GM23338 (cell line): ENCODE data around the gene DST. TPM values are rescaled to one million over a fixed set of nuclear protein-coding genes. Genes with fewer than 3 reads are reported as not detected.

Experiments
- ATAC-seq: fragments of 200-7000 bp; cut with Tn5 transposase; 3 replicates; pipeline ENCODE4 v1.9.1; 2020
- DNase-seq: peaks from one replicate; pipeline ENCODE4 v3.0.0-alpha.2; 2015; ENCODE audit warnings: low spot score
- H2AFZ ChIP-seq: fragments of 200-600 bp; sonication (generic); 2 replicates; pipeline ENCODE4 v1.8.0; 2016; ENCODE audit warnings: antibody characterized with exemption, mild to moderate bottlenecking, moderate library complexity
- H3F3A ChIP-seq: fragments of 200-600 bp; sonication (generic); replicated peaks from 2 replicates; pipeline ENCODE4 v1.8.0; 2017; ENCODE audit warnings: antibody characterized with exemption, mixed run types, low read depth
- H3K27ac ChIP-seq: fragments of 200-600 bp; sonication (generic); 2 replicates; pipeline ENCODE4 v1.6.1; 2016; ENCODE audit warnings: low read depth
- H3K27me3 ChIP-seq: fragments of 200-600 bp; sonication (generic); 2 replicates; pipeline ENCODE4 v1.8.0; 2016; ENCODE audit warnings: mild to moderate bottlenecking, mixed run types, moderate library complexity; ENCODE audit not compliant: insufficient read depth
- H3K36me3 ChIP-seq: fragments of 200-600 bp; sonication (generic); 2 replicates; pipeline ENCODE4 v1.8.0; 2016; ENCODE audit warnings: mild to moderate bottlenecking; ENCODE audit not compliant: insufficient read depth
- H3K4me1 ChIP-seq: fragments of 200-600 bp; sonication (generic); 2 replicates; pipeline ENCODE4 v1.8.0; 2016; ENCODE audit warnings: mild to moderate bottlenecking, moderate library complexity; ENCODE audit not compliant: insufficient read depth
- H3K4me2 ChIP-seq: fragments of 200-600 bp; sonication (generic); 2 replicates; pipeline ENCODE4 v1.7.1; 2017; ENCODE audit warnings: mixed run types
- H3K4me3 ChIP-seq: fragments of 200-600 bp; sonication (generic); 2 replicates; pipeline ENCODE4 v1.6.1; 2016; ENCODE audit warnings: mixed run types
- H3K79me2 ChIP-seq: fragments of 200-600 bp; sonication (generic); replicated peaks from 2 replicates; pipeline ENCODE4 v1.8.0; 2017; ENCODE audit warnings: mild to moderate bottlenecking; ENCODE audit not compliant: insufficient read depth
- H3K9me2 ChIP-seq: fragments of 200-600 bp; sonication (generic); 2 replicates; pipeline ENCODE4 v1.8.0; 2017; ENCODE audit not compliant: insufficient read depth
- H4K20me1 ChIP-seq: fragments of 200-600 bp; sonication (generic); replicated peaks from 2 replicates; pipeline ENCODE4 v1.8.0; 2017; ENCODE audit warnings: mild to moderate bottlenecking; ENCODE audit not compliant: insufficient read depth
- H3K27ac Mint-ChIP-seq: 2 replicates; pipeline ENCODE4 v1.8.0; 2020; ENCODE audit warnings: inconsistent platforms, mild to moderate bottlenecking, moderate library complexity, mixed read lengths
- H3K27me3 Mint-ChIP-seq: 3 replicates; pipeline ENCODE4 v1.8.0; 2022; ENCODE audit warnings: low read depth, mild to moderate bottlenecking, moderate library complexity, mixed read lengths, inconsistent platforms; ENCODE audit not compliant: insufficient read depth, poor library complexity
- H3K36me3 Mint-ChIP-seq: 3 replicates; pipeline ENCODE4 v1.8.0; 2021; ENCODE audit warnings: low read depth, mild to moderate bottlenecking, inconsistent platforms, moderate library complexity, mixed read lengths
- H3K4me1 Mint-ChIP-seq: 3 replicates; pipeline ENCODE4 v1.8.0; 2020; ENCODE audit warnings: mild to moderate bottlenecking, inconsistent platforms, mixed read lengths
- H3K4me3 Mint-ChIP-seq: 3 replicates; pipeline ENCODE4 v1.8.0; 2021; ENCODE audit warnings: moderate library complexity, mild to moderate bottlenecking, inconsistent platforms, mixed read lengths
- H3K9me3 Mint-ChIP-seq: 3 replicates; pipeline ENCODE4 v1.8.0; 2020; ENCODE audit warnings: moderate library complexity, mild to moderate bottlenecking, inconsistent platforms, mixed read lengths
- CREB1 ChIP-seq: fragments of 250-450 bp; sonication (Bioruptor Pico); IDR thresholded peaks from 2 replicates; pipeline ENCODE4 v1.5.0; 2020; ENCODE audit warnings: low read depth, mild to moderate bottlenecking, moderate library complexity
- EZH2 ChIP-seq: fragments of 200-600 bp; sonication (generic); IDR thresholded peaks from one replicate; pipeline ENCODE4 v1.8.0; 2017; ENCODE audit warnings: antibody characterized with exemption, mild to moderate bottlenecking, low read depth; ENCODE audit not compliant: unreplicated experiment
- EZH2phosphoT487 ChIP-seq: fragments of 200-600 bp; sonication (generic); IDR thresholded peaks from one replicate; pipeline ENCODE4 v1.8.1; 2018; ENCODE audit warnings: antibody characterized with exemption; ENCODE audit not compliant: unreplicated experiment
- JUNB ChIP-seq: IDR thresholded peaks from one replicate; pipeline ENCODE4 v1.6.1; 2016; ENCODE audit warnings: antibody characterized with exemption; ENCODE audit not compliant: unreplicated experiment
- NANOG ChIP-seq: IDR thresholded peaks from 2 replicates; pipeline ENCODE4 v1.6.1; 2016; ENCODE audit warnings: antibody characterized with exemption, borderline replicate concordance
- POLR2AphosphoS5 ChIP-seq: IDR thresholded peaks from 2 replicates; pipeline ENCODE4 v1.6.1; 2016; ENCODE audit warnings: antibody characterized with exemption, low read depth
- STAT1 ChIP-seq: IDR thresholded peaks from one replicate; pipeline ENCODE4 v1.6.1; 2016; ENCODE audit warnings: antibody characterized with exemption; ENCODE audit not compliant: unreplicated experiment
- ZNF114 ChIP-seq: fragments of 250-450 bp; sonication (Bioruptor Pico); IDR thresholded peaks from 2 replicates; pipeline ENCODE4 v1.5.0; 2020; ENCODE audit warnings: mild to moderate bottlenecking, moderate library complexity
- ZNF331 ChIP-seq: fragments of 250-450 bp; sonication (Bioruptor Pico); IDR thresholded peaks from 2 replicates; pipeline ENCODE4 v1.5.0; 2020; ENCODE audit warnings: low read depth, mild to moderate bottlenecking, moderate library complexity
- polyA plus RNA-seq: library from polyadenylated mRNA; unstranded; fragments of >200 nt; fragmentation: Nextera tagmentation; extraction: Ambion mirVana; gene quantifications from 2 replicates; pipeline ENCODE4 v1.2.1, GENCODE V29; 2016
- total RNA-seq: library from RNA; depleted of rRNA; stranded (reverse); fragments of >200 nt; shearing (Covaris generic); gene quantifications from 2 replicates; pipeline ENCODE4 v1.2.3, GENCODE V29; 2014
- TF ChIP-seq, protein P1 (sequence below): IDR thresholded peaks from one replicate; pipeline ENCODE4 v1.6.1; 2018; ENCODE audit warnings: antibody characterized with exemption; ENCODE audit not compliant: unreplicated experiment
- TF ChIP-seq, protein P2 (sequence below), 2 experiments: fragments of 200-600 bp in 1 of 2; sonication (generic) in 1 of 2; conservative IDR thresholded peaks; 2 replicates each; pipeline versions ENCODE4 v1.5.1 to v1.6.1; 2016 to 2017; ENCODE audit warnings: antibody characterized with exemption in 2 of 2, low read depth in 2 of 2, mild to moderate bottlenecking in 2 of 2, moderate library complexity in 1 of 2
- TF ChIP-seq, protein P3 (sequence below): fragments of 250-450 bp; sonication (Bioruptor Pico); IDR thresholded peaks from 2 replicates; pipeline ENCODE4 v1.5.0; 2020; ENCODE audit warnings: mild to moderate bottlenecking, moderate library complexity
- TF ChIP-seq, protein P4 (sequence below): IDR thresholded peaks from 2 replicates; pipeline ENCODE4 v1.6.1; 2016; ENCODE audit warnings: antibody characterized with exemption

Gene DST
- total and polyA plus RNA-seq, 2 experiments from 2014 or later = 88.7 to 188 TPM

DNA sequence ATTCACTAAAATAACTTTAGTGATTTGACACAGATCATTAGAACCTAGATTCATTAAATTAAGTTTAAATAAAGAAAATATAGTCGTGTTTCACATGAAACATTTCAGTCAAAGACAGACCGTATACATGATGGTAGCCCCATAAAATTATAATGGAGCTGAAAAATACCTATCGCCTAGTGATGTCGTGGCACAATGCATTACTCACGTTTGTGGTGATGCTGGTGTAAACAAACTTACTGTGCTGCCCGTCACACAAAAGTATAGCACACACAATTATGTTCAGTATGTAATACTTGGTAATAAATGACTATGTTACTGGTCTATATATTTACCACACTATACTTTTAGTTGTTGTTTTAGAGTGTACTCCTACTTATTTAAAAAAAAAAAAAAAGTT lies 17.3 kb downstream of the DST start:
- H3K4me3 ChIP-seq = no peak overlapping the region
- H4K20me1 ChIP-seq = no peaks in the 10 kb centered on the region
- H3F3A ChIP-seq = no peaks in the 10 kb centered on the region
- Mint-ChIP-seq H3K27ac (no peak overlapping the region), H3K9me3 (no peaks in the 10 kb centered on the region), H3K36me3 (peaks cover 29% of the 10 kb centered on the region), H3K4me1 (no peaks in the 10 kb centered on the region), H3K4me3 (no peak overlapping the region), H3K27me3 (no peaks in the 10 kb centered on the region)
- H3K4me2 ChIP-seq = no peak overlapping the region
- ATAC-seq (no peak), DNase-seq (no peak)
- H3K4me1 ChIP-seq = no peaks in the 10 kb centered on the region
- H3K9me2 ChIP-seq = no peaks in the 10 kb centered on the region
- no peaks in the 10 kb centered on the region for H3K79me2 ChIP-seq
- TF ChIP-seq EZH2 = no peak
- TF ChIP-seq NANOG = no peak
- TF ChIP-seq, protein P1, sequence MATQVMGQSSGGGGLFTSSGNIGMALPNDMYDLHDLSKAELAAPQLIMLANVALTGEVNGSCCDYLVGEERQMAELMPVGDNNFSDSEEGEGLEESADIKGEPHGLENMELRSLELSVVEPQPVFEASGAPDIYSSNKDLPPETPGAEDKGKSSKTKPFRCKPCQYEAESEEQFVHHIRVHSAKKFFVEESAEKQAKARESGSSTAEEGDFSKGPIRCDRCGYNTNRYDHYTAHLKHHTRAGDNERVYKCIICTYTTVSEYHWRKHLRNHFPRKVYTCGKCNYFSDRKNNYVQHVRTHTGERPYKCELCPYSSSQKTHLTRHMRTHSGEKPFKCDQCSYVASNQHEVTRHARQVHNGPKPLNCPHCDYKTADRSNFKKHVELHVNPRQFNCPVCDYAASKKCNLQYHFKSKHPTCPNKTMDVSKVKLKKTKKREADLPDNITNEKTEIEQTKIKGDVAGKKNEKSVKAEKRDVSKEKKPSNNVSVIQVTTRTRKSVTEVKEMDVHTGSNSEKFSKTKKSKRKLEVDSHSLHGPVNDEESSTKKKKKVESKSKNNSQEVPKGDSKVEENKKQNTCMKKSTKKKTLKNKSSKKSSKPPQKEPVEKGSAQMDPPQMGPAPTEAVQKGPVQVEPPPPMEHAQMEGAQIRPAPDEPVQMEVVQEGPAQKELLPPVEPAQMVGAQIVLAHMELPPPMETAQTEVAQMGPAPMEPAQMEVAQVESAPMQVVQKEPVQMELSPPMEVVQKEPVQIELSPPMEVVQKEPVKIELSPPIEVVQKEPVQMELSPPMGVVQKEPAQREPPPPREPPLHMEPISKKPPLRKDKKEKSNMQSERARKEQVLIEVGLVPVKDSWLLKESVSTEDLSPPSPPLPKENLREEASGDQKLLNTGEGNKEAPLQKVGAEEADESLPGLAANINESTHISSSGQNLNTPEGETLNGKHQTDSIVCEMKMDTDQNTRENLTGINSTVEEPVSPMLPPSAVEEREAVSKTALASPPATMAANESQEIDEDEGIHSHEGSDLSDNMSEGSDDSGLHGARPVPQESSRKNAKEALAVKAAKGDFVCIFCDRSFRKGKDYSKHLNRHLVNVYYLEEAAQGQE = no peak
- no peak for TF ChIP-seq JUNB
- TF ChIP-seq, protein P2, sequence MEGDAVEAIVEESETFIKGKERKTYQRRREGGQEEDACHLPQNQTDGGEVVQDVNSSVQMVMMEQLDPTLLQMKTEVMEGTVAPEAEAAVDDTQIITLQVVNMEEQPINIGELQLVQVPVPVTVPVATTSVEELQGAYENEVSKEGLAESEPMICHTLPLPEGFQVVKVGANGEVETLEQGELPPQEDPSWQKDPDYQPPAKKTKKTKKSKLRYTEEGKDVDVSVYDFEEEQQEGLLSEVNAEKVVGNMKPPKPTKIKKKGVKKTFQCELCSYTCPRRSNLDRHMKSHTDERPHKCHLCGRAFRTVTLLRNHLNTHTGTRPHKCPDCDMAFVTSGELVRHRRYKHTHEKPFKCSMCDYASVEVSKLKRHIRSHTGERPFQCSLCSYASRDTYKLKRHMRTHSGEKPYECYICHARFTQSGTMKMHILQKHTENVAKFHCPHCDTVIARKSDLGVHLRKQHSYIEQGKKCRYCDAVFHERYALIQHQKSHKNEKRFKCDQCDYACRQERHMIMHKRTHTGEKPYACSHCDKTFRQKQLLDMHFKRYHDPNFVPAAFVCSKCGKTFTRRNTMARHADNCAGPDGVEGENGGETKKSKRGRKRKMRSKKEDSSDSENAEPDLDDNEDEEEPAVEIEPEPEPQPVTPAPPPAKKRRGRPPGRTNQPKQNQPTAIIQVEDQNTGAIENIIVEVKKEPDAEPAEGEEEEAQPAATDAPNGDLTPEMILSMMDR (conservative IDR thresholded peaks at IDR 0.05; ENCODE audit: low read depth in 2 of 2) = no peak
- TF ChIP-seq, protein P3, sequence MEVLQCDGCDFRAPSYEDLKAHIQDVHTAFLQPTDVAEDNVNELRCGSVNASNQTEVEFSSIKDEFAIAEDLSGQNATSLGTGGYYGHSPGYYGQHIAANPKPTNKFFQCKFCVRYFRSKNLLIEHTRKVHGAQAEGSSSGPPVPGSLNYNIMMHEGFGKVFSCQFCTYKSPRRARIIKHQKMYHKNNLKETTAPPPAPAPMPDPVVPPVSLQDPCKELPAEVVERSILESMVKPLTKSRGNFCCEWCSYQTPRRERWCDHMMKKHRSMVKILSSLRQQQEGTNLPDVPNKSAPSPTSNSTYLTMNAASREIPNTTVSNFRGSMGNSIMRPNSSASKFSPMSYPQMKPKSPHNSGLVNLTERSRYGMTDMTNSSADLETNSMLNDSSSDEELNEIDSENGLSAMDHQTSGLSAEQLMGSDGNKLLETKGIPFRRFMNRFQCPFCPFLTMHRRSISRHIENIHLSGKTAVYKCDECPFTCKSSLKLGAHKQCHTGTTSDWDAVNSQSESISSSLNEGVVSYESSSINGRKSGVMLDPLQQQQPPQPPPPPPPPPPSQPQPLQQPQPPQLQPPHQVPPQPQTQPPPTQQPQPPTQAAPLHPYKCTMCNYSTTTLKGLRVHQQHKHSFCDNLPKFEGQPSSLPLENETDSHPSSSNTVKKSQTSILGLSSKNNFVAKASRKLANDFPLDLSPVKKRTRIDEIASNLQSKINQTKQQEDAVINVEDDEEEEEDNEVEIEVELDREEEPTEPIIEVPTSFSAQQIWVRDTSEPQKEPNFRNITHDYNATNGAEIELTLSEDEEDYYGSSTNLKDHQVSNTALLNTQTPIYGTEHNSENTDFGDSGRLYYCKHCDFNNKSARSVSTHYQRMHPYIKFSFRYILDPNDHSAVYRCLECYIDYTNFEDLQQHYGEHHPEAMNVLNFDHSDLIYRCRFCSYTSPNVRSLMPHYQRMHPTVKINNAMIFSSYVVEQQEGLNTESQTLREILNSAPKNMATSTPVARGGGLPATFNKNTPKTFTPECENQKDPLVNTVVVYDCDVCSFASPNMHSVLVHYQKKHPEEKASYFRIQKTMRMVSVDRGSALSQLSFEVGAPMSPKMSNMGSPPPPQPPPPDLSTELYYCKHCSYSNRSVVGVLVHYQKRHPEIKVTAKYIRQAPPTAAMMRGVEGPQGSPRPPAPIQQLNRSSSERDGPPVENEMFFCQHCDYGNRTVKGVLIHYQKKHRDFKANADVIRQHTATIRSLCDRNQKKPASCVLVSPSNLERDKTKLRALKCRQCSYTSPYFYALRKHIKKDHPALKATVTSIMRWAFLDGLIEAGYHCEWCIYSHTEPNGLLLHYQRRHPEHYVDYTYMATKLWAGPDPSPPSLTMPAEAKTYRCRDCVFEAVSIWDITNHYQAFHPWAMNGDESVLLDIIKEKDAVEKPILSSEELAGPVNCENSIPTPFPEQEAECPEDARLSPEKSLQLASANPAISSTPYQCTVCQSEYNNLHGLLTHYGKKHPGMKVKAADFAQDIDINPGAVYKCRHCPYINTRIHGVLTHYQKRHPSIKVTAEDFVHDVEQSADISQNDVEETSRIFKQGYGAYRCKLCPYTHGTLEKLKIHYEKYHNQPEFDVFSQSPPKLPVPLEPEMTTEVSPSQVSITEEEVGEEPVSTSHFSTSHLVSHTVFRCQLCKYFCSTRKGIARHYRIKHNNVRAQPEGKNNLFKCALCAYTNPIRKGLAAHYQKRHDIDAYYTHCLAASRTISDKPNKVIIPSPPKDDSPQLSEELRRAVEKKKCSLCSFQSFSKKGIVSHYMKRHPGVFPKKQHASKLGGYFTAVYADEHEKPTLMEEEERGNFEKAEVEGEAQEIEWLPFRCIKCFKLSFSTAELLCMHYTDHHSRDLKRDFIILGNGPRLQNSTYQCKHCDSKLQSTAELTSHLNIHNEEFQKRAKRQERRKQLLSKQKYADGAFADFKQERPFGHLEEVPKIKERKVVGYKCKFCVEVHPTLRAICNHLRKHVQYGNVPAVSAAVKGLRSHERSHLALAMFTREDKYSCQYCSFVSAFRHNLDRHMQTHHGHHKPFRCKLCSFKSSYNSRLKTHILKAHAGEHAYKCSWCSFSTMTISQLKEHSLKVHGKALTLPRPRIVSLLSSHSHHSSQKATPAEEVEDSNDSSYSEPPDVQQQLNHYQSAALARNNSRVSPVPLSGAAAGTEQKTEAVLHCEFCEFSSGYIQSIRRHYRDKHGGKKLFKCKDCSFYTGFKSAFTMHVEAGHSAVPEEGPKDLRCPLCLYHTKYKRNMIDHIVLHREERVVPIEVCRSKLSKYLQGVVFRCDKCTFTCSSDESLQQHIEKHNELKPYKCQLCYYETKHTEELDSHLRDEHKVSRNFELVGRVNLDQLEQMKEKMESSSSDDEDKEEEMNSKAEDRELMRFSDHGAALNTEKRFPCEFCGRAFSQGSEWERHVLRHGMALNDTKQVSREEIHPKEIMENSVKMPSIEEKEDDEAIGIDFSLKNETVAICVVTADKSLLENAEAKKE = no peak
- no peak for TF ChIP-seq ZNF114 (CRISPR knock-in tag)
- TF ChIP-seq, protein P4, sequence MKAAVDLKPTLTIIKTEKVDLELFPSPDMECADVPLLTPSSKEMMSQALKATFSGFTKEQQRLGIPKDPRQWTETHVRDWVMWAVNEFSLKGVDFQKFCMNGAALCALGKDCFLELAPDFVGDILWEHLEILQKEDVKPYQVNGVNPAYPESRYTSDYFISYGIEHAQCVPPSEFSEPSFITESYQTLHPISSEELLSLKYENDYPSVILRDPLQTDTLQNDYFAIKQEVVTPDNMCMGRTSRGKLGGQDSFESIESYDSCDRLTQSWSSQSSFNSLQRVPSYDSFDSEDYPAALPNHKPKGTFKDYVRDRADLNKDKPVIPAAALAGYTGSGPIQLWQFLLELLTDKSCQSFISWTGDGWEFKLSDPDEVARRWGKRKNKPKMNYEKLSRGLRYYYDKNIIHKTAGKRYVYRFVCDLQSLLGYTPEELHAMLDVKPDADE = no peak
- no peak for TF ChIP-seq CREB1 (CRISPR knock-in tag)
- TF ChIP-seq ZNF331 = no peak
- no peak for TF ChIP-seq EZH2phosphoT487
- TF ChIP-seq POLR2AphosphoS5 = no peak
- no peak for TF ChIP-seq STAT1
- no peaks in the 10 kb centered on the region for H3K27me3 ChIP-seq
- H3K27ac ChIP-seq = no peak overlapping the region
- H2AFZ ChIP-seq = no peak overlapping the region
- H3K36me3 ChIP-seq = peaks cover 42% of the 10 kb centered on the region
